OCI-LY3 (cell line): ENCODE data around the gene NAA40.

Experiments
- EZH2phosphoT487 ChIP-seq: fragments of 200-600 bp; shearing (Covaris generic); IDR thresholded peaks from 2 replicates; pipeline ENCODE4 v1.6.1; 2018; ENCODE audit warnings: antibody characterized with exemption, mixed run types, low read depth
- TF ChIP-seq, protein P1 (sequence below): fragments of 200-600, 300-600 bp; sonication (generic); IDR thresholded peaks from 2 replicates; pipeline ENCODE4 v1.5.1; 2014; ENCODE audit warnings: antibody characterized with exemption, low read length, low read depth

DNA sequence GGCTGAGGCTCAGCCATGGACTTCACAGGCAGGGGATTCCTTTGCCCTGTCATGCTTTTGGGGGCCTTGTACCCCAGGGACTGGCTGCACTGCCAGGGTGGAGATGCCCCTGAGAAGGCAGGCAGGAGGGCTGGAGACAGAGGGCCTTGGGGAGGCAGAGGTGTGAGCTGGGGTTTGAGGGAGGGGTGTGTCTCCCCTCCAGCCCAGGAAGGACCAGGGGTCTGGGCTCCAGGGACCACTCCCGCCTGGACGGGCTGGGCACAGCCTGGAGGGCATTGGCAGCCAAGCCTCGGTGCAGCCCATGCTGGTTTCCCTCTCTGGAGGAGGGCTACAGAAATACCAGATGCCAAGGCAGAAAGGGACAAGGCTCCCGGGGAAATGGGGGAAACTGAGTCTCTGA lies 66.9 kb downstream of the NAA40 start:
- TF ChIP-seq, protein P1, sequence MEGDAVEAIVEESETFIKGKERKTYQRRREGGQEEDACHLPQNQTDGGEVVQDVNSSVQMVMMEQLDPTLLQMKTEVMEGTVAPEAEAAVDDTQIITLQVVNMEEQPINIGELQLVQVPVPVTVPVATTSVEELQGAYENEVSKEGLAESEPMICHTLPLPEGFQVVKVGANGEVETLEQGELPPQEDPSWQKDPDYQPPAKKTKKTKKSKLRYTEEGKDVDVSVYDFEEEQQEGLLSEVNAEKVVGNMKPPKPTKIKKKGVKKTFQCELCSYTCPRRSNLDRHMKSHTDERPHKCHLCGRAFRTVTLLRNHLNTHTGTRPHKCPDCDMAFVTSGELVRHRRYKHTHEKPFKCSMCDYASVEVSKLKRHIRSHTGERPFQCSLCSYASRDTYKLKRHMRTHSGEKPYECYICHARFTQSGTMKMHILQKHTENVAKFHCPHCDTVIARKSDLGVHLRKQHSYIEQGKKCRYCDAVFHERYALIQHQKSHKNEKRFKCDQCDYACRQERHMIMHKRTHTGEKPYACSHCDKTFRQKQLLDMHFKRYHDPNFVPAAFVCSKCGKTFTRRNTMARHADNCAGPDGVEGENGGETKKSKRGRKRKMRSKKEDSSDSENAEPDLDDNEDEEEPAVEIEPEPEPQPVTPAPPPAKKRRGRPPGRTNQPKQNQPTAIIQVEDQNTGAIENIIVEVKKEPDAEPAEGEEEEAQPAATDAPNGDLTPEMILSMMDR, result no peak
- no peak for TF ChIP-seq EZH2phosphoT487
